Activated CD4-positive, alpha-beta memory T cell treated with anti-CD3 and anti-CD28 coated beads, Interleukin-2, amount 10 ng/mL, durations not matched to agents 7 days and 5 days (primary cell): ENCODE data around the gene CMTM3. TPM values are rescaled to one million over a fixed set of nuclear protein-coding genes. Genes with fewer than 3 reads are reported as not detected.
"Not testable (repeated sequence)": the region's sequence is repeated elsewhere in the genome, so short reads cannot be mapped to it uniquely, and the experiment has no call there.

Source experiments
- CTCF ChIA-PET: fragments of 350-600 bp; sonication (Branson Sonifier 250); formaldehyde crosslinking; loops from one replicate; lab custom pipeline; 2021; ENCODE audit warnings: antibody characterized with exemption, inconsistent platforms; lab: Charles Lee
- POLR2A ChIA-PET: fragments of 350-600 bp; sonication (Branson Sonifier 250); formaldehyde crosslinking; loops from one replicate; lab custom pipeline; 2021; ENCODE audit warnings: antibody characterized with exemption; lab: Charles Lee
- DNase-seq: peaks from one replicate; pipeline ENCODE4 v3.0.0-alpha.2; 2020
- H3K27ac Mint-ChIP-seq: one replicate; pipeline ENCODE4 v1.8.0; 2021; ENCODE audit warnings: mild to moderate bottlenecking, mixed read lengths
- H3K27me3 Mint-ChIP-seq: one replicate; pipeline ENCODE4 v1.8.0; 2021; ENCODE audit warnings: mixed read lengths
- H3K36me3 Mint-ChIP-seq: one replicate; pipeline ENCODE4 v1.8.0; 2021; ENCODE audit warnings: low read depth, mixed read lengths
- H3K4me1 Mint-ChIP-seq: one replicate; pipeline ENCODE4 v1.8.0; 2021; ENCODE audit warnings: mixed read lengths
- H3K4me3 Mint-ChIP-seq: one replicate; pipeline ENCODE4 v1.8.0; 2021; ENCODE audit warnings: mild to moderate bottlenecking, mixed read lengths
- H3K9me3 Mint-ChIP-seq: one replicate; pipeline ENCODE4 v1.8.0; 2021; ENCODE audit warnings: mixed read lengths
- total RNA-seq, 2 experiments: library from RNA; stranded (reverse); gene quantifications; one replicate each; pipeline ENCODE4 v1.2.3, GENCODE V29; 2021

Gene CMTM3
- total RNA-seq, 2 experiments from 2014 or later: 111 TPM

GRCh38 chr16:66661210-66661560, 56.7 kb downstream of the CMTM3 start:
- H3K9me3 Mint-ChIP-seq: no peaks in the 10 kb centered on the region
- peaks cover 14% of the 10 kb centered on the region for H3K27me3 Mint-ChIP-seq
- H3K27ac Mint-ChIP-seq: no peak overlapping the region
- no peak overlapping the region for H3K4me3 Mint-ChIP-seq
- no peak for DNase-seq
- H3K4me1 Mint-ChIP-seq: peaks cover 3% of the 10 kb centered on the region
- no peaks in the 10 kb centered on the region for H3K36me3 Mint-ChIP-seq
- ChIA-PET CTCF (interaction anchor here (0.6 to 3.8 kb wide), 5 partner anchors 8 to 208 kb away, joined by 3 to 37 read pairs (median 3); no protein-coding TSS in a partner anchor), POLR2A (no interaction called here)

GRCh38 chr16:66661671-66662346, 57.3 kb downstream of the CMTM3 start:
- H3K36me3 Mint-ChIP-seq, H3K4me3 Mint-ChIP-seq, H3K9me3 Mint-ChIP-seq, H3K27me3 Mint-ChIP-seq, DNase-seq, H3K4me1 Mint-ChIP-seq, H3K27ac Mint-ChIP-seq: not testable (repeated sequence)
- ChIA-PET CTCF (interaction anchor here (1.0 to 3.8 kb wide), 3 partner anchors 11 to 209 kb away, joined by 3 to 37 read pairs (median 4); no protein-coding TSS in a partner anchor), POLR2A (interaction anchor here (0.6 to 0.7 kb wide), 2 partner anchors 14 to 206 kb away, joined by 3 read pairs; no protein-coding TSS in a partner anchor)

GRCh38 chr16:66662445-66663194, 58.1 kb downstream of the CMTM3 start:
- ChIA-PET POLR2A (interaction anchor here (0.6 to 0.7 kb wide), 2 partner anchors 13 to 205 kb away, joined by 3 read pairs; no protein-coding TSS in a partner anchor), CTCF (interaction anchor here (1.7 to 3.8 kb wide), 3 partner anchors 12 to 210 kb away, joined by 4 to 37 read pairs (median 4); no protein-coding TSS in a partner anchor)
- no peaks in the 10 kb centered on the region for H3K4me1 Mint-ChIP-seq
- peaks cover 9% of the 10 kb centered on the region for H3K27me3 Mint-ChIP-seq
- H3K27ac Mint-ChIP-seq: no peak overlapping the region
- no peak overlapping the region for H3K4me3 Mint-ChIP-seq
- H3K36me3 Mint-ChIP-seq: no peaks in the 10 kb centered on the region
- H3K9me3 Mint-ChIP-seq: no peaks in the 10 kb centered on the region
- no peak for DNase-seq

Other genes starting within 250 kb of the CMTM3 start
- gene CDH5, start 238.0 kb upstream of the CMTM3 start, total RNA-seq: not detected
- not detected for gene BEAN1, start 177.4 kb upstream of the CMTM3 start, total RNA-seq
- gene TK2, start 54.6 kb upstream of the CMTM3 start, total RNA-seq: 10 to 100 TPM; 13.4 to 13.9 TPM
- 100 to 1,000 TPM; 183 to 188 TPM for gene CKLF, start 52.1 kb upstream of the CMTM3 start, total RNA-seq
- gene CMTM1, start 38.3 kb upstream of the CMTM3 start, total RNA-seq: 10 to 100 TPM; 16.6 to 17.8 TPM
- gene CMTM2, start 25.2 kb upstream of the CMTM3 start, total RNA-seq: under 1 TPM; 0.43 to 0.83 TPM
- gene CMTM4, start 92.0 kb downstream of the CMTM3 start, total RNA-seq: under 1 TPM; 0.53 to 0.58 TPM
- 10 to 100 TPM; 50.1 to 52.9 TPM for gene DYNC1LI2, start 146.9 kb downstream of the CMTM3 start, total RNA-seq
- under 1 TPM in 1 of 2 experiments, not detected in 1; 0.15 TPM for gene TERB1, start 196.9 kb downstream of the CMTM3 start, total RNA-seq
- 10 to 100 TPM; 76.5 to 78.2 TPM for gene NAE1, start 226.3 kb downstream of the CMTM3 start, total RNA-seq
- under 1 TPM in 1 of 2 experiments, not detected in 1; 0.13 TPM for gene CA7, start 239.7 kb downstream of the CMTM3 start, total RNA-seq